ENCODE measurements around the gene CHP1. TPM values are rescaled to one million over a fixed set of nuclear protein-coding genes. Genes with fewer than 3 reads are reported as not detected.

Gene CHP1
- total and polyA plus RNA-seq, 2 donors (not counting 1 experiment from before 2014, with no cell fraction given) = 14.2 to 39.9 TPM

- TF ChIP-seq, protein P1, sequence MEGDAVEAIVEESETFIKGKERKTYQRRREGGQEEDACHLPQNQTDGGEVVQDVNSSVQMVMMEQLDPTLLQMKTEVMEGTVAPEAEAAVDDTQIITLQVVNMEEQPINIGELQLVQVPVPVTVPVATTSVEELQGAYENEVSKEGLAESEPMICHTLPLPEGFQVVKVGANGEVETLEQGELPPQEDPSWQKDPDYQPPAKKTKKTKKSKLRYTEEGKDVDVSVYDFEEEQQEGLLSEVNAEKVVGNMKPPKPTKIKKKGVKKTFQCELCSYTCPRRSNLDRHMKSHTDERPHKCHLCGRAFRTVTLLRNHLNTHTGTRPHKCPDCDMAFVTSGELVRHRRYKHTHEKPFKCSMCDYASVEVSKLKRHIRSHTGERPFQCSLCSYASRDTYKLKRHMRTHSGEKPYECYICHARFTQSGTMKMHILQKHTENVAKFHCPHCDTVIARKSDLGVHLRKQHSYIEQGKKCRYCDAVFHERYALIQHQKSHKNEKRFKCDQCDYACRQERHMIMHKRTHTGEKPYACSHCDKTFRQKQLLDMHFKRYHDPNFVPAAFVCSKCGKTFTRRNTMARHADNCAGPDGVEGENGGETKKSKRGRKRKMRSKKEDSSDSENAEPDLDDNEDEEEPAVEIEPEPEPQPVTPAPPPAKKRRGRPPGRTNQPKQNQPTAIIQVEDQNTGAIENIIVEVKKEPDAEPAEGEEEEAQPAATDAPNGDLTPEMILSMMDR (IDR thresholded peaks at IDR 0.05) = no peak
- TF ChIP-seq EZH2 (IDR thresholded peaks at IDR 0.05; ENCODE audit: borderline replicate concordance, insufficient read depth, low read depth, low read length, poor library complexity, severe bottlenecking) = no peak
- peaks cover 26% of the 10 kb centered on the region for H3K4me1 Mint-ChIP-seq
- H3K27me3 Mint-ChIP-seq = no peaks in the 10 kb centered on the region
- no peaks in the 10 kb centered on the region for H3K9me3 ChIP-seq (ENCODE audit: control extremely low read depth in 1 of 3, control insufficient read depth in 2 of 3, insufficient read depth in 1 of 3, low read length in 2 of 3)
- H3K4me1 ChIP-seq (ENCODE audit: control insufficient read depth in 2 of 2, insufficient read depth in 2 of 2, low read length in 2 of 2) = peaks cover 13 to 19% of the 10 kb centered on the region in 2 donors
- peak overlapping the region; percentile 98 for H2AFZ ChIP-seq (ENCODE audit: insufficient read depth, low read depth, low read length, poor library complexity, severe bottlenecking)
- peak overlapping the region; percentile 95 for H3K27ac Mint-ChIP-seq
- H3K4me3 Mint-ChIP-seq = peak overlapping the region; percentile 99
- H3K9ac ChIP-seq (ENCODE audit: low read length) = no peak overlapping the region
- ChIA-PET POLR2A (interaction anchor here (0.6 kb wide), 1 partner anchor 12 kb away, joined by 3 read pairs; no protein-coding TSS in a partner anchor), CTCF (interaction anchor here (0.6 to 1.3 kb wide), 4 partner anchors 41 to 964 kb away, joined by 3 read pairs; partner anchors contain the start of gene CHP1)
- ATAC-seq (ENCODE audit: low read depth) = no peak
- H4K20me1 ChIP-seq (ENCODE audit: control insufficient read depth, insufficient read depth, low read length, poor library complexity, severe bottlenecking) = no peaks in the 10 kb centered on the region
- no CpG with 5 or more reads among the region's 6 CpGs for WGBS (ENCODE audit: insufficient coverage)
- peak; percentile 11 for DNase-seq
- no peaks in the 10 kb centered on the region for H3K36me3 ChIP-seq (replicated peaks in 1 of 2; ENCODE audit: control extremely low read depth in 1 of 2, control insufficient read depth in 1 of 2, extremely low read depth in 1 of 2, insufficient read depth in 2 of 2, low read length in 1 of 2)
- H3K27ac ChIP-seq (ENCODE audit: low read length in 2 of 2) = peak overlapping the region in 1 of 2 donors; percentile 56
- no peak overlapping the region for H3K4me3 ChIP-seq (ENCODE audit: control extremely low read depth in 1 of 5, extremely low read depth in 1 of 5, insufficient read depth in 1 of 5, low read depth in 2 of 5, low read length in 4 of 5)
- no peak overlapping the region for H3K4me2 ChIP-seq (replicated peaks; ENCODE audit: low read depth, low read length, poor library complexity, severe bottlenecking)
- no peaks in the 10 kb centered on the region for H3K9me3 Mint-ChIP-seq (ENCODE audit: insufficient read depth)
- intact Hi-C loops (cut with micrococcal nuclease) = no loop called here
- H3K27me3 ChIP-seq (replicated peaks in 1 of 4; ENCODE audit: control extremely low read depth in 1 of 4, control insufficient read depth in 3 of 4, insufficient read depth in 4 of 4, low read length in 3 of 4) = no peaks in the 10 kb centered on the region
- peaks cover under 1% of the 10 kb centered on the region for H3K79me2 ChIP-seq (ENCODE audit: control insufficient read depth, insufficient read depth, low read length)
Measured at GRCh38 chr15:41331281-41331680, 100.2 kb downstream of the CHP1 start.

Other genes with a start within 250 kb of the CHP1 start
- gene INO80, start 115.0 kb upstream of the CHP1 start, total RNA-seq = 55.7 and 57.8 TPM in 2 replicates
- 14.7 and 16.3 TPM in 2 replicates for gene INO80, start 115.0 kb upstream of the CHP1 start, polyA plus RNA-seq
- not detected in 2 replicates for gene EXD1, start 511 bp upstream of the CHP1 start, total RNA-seq
- not detected in 2 replicates for gene EXD1, start 511 bp upstream of the CHP1 start, polyA plus RNA-seq
- gene OIP5, start 101.3 kb downstream of the CHP1 start, total RNA-seq = 0.84 and 2.3 TPM in 2 replicates
- 0.97 and 1.3 TPM in 2 replicates for gene OIP5, start 101.3 kb downstream of the CHP1 start, polyA plus RNA-seq
- gene NUSAP1, start 101.6 kb downstream of the CHP1 start, total RNA-seq = 5.4 and 7.4 TPM in 2 replicates
- gene NUSAP1, start 101.6 kb downstream of the CHP1 start, polyA plus RNA-seq = 6.5 and 8.3 TPM in 2 replicates
- gene NDUFAF1, start 171.2 kb downstream of the CHP1 start, total RNA-seq = 14.8 and 16.0 TPM in 2 replicates
- gene NDUFAF1, start 171.2 kb downstream of the CHP1 start, polyA plus RNA-seq = 6.1 TPM in 2 replicates
- gene RTF1, start 185.8 kb downstream of the CHP1 start, total RNA-seq = 39.4 and 45.0 TPM in 2 replicates
- gene RTF1, start 185.8 kb downstream of the CHP1 start, polyA plus RNA-seq = 11.9 and 25.9 TPM in 2 replicates